Measurements from ENCODE around the gene ARF3.

- TF ChIP-seq, protein P1, sequence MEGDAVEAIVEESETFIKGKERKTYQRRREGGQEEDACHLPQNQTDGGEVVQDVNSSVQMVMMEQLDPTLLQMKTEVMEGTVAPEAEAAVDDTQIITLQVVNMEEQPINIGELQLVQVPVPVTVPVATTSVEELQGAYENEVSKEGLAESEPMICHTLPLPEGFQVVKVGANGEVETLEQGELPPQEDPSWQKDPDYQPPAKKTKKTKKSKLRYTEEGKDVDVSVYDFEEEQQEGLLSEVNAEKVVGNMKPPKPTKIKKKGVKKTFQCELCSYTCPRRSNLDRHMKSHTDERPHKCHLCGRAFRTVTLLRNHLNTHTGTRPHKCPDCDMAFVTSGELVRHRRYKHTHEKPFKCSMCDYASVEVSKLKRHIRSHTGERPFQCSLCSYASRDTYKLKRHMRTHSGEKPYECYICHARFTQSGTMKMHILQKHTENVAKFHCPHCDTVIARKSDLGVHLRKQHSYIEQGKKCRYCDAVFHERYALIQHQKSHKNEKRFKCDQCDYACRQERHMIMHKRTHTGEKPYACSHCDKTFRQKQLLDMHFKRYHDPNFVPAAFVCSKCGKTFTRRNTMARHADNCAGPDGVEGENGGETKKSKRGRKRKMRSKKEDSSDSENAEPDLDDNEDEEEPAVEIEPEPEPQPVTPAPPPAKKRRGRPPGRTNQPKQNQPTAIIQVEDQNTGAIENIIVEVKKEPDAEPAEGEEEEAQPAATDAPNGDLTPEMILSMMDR (conservative IDR thresholded peaks at IDR 0.05 in 1 of 2, IDR thresholded peaks at IDR 0.05 in 1 of 2; ENCODE audit: extremely low read depth in 1 of 2, insufficient read depth in 1 of 2, low read depth in 1 of 2, low read length in 2 of 2) = no peak
- TF ChIP-seq EZH2 (IDR thresholded peaks at IDR 0.05; ENCODE audit: borderline replicate concordance, low read length) = no peak
Measured at GRCh38 chr12:48985475-48985897, 28.2 kb upstream of the ARF3 start.

All from mammary epithelial cell (primary cell).